Measurements from ENCODE around the gene TBC1D4.

GRCh38 chr13:75432811-75433244 is 49.1 kb downstream of the TBC1D4 start:
- no peak for TF ChIP-seq CTCF (IDR thresholded peaks at IDR 0.05; ENCODE audit: poor library complexity, severe bottlenecking)
- TF ChIP-seq EP300 (conservative IDR thresholded peaks at IDR 0.05; ENCODE audit: poor library complexity, severe bottlenecking), result no peak
- no peak for TF ChIP-seq REST (IDR thresholded peaks at IDR 0.05; ENCODE audit: borderline replicate concordance)
- TF ChIP-seq EZH2 (IDR thresholded peaks at IDR 0.05; ENCODE audit: borderline replicate concordance, insufficient read depth, low read length, poor library complexity, severe bottlenecking), result no peak
- TF ChIP-seq RAD21 (conservative IDR thresholded peaks at IDR 0.05), result no peak
- TF ChIP-seq MXI1 (conservative IDR thresholded peaks at IDR 0.05; ENCODE audit: poor library complexity, severe bottlenecking), result no peak
- TF ChIP-seq SMC3 (conservative IDR thresholded peaks at IDR 0.05; ENCODE audit: poor library complexity), result no peak
- TF ChIP-seq POLR2AphosphoS5 (IDR thresholded peaks at IDR 0.05), result no peak
